ENCODE measurements around the gene ARID1B. TPM values are rescaled to one million over a fixed set of nuclear protein-coding genes. Genes with fewer than 3 reads are reported as not detected.

ARID1B gene
- total RNA-seq, 1 experiment from 2014 or later, result 91.7 TPM

DNA sequence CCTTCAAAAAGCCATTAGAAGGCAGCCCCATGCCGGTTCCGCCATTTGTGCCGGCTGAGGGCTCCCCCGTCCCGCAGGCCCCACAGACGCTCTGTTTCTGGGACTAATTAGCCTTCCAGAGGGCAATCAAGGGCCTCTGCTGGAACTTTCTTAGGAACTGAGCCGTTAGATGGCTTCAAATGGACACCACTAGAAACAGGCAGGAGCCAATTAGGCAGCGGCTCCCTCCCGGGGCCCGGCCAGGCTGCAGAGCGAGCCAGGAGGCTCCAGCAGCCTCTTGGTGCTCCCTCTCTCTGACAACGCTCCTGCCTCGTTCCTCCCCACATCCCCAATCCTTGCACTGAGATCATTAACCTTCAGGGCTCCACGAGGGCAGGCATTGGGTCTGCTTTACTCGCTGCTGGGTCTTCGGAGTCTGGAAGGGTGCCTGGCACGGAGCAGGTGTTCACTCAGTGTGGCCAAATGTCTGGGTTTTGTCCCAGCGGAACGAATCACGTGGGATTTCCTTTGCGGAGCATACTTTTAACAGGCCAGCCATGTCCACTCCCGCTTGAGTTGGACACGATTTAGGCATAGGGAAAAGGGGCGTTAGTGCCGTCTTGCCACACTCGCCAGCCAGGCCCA, 447.9 kb downstream of the ARID1B start:
- no TSS peak for BruUV-seq (replicated peaks)
- intact Hi-C loops (cut with micrococcal nuclease; ENCODE audit: unreplicated experiment), result loop anchor here (5.0 kb wide), 1 partner anchor 47 kb away; no protein-coding TSS in a partner anchor
- no peak for DNase-seq (ENCODE audit: low read depth, low spot score)
- H3K4me1 ChIP-seq (ENCODE audit: control insufficient read depth, insufficient read depth, low read length), result peaks cover 3% of the 10 kb centered on the region; the same call in 1 of the 2 replicates
- no peaks in the 10 kb centered on the region for H3K36me3 ChIP-seq (ENCODE audit: control insufficient read depth, insufficient read depth, low read length)
- POLR2A ChIA-PET, result no interaction called here
- H3K9me3 ChIP-seq (ENCODE audit: control insufficient read depth, insufficient read depth, low read depth, low read length), result no peaks in the 10 kb centered on the region
- no peak overlapping the region for H3K27ac ChIP-seq (ENCODE audit: low read length)
- in situ Hi-C loops (cut with HindIII; ENCODE audit: low pct_unique_long_range_greater_than_20kb, low sequenced_read_pairs), result no loop called here
- no peak for ATAC-seq
- no peaks in the 10 kb centered on the region for H3K27me3 ChIP-seq (ENCODE audit: control insufficient read depth, insufficient read depth, low read length)
- TF ChIP-seq SIN3A (IDR thresholded peaks at IDR 0.05; ENCODE audit: borderline replicate concordance, insufficient read depth, low read depth, low read length) (no peak), TCF7L2 (IDR thresholded peaks at IDR 0.05; ENCODE audit: low read depth, low read length) (no peak), POLR2AphosphoS5 (IDR thresholded peaks at IDR 0.05; ENCODE audit: low read depth, low read length) (no peak), REST (IDR thresholded peaks at IDR 0.05; ENCODE audit: insufficient read depth in 1 of 2, low read depth in 2 of 2, low read length in 1 of 2) (no peak)
- TF ChIP-seq, protein P1, sequence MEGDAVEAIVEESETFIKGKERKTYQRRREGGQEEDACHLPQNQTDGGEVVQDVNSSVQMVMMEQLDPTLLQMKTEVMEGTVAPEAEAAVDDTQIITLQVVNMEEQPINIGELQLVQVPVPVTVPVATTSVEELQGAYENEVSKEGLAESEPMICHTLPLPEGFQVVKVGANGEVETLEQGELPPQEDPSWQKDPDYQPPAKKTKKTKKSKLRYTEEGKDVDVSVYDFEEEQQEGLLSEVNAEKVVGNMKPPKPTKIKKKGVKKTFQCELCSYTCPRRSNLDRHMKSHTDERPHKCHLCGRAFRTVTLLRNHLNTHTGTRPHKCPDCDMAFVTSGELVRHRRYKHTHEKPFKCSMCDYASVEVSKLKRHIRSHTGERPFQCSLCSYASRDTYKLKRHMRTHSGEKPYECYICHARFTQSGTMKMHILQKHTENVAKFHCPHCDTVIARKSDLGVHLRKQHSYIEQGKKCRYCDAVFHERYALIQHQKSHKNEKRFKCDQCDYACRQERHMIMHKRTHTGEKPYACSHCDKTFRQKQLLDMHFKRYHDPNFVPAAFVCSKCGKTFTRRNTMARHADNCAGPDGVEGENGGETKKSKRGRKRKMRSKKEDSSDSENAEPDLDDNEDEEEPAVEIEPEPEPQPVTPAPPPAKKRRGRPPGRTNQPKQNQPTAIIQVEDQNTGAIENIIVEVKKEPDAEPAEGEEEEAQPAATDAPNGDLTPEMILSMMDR (IDR thresholded peaks at IDR 0.05), result no peak
- CTCF ChIA-PET, result no interaction called here
- H3K4me3 ChIP-seq (ENCODE audit: low read depth in 2 of 2, low read length in 2 of 2), result no peak overlapping the region

DNA sequence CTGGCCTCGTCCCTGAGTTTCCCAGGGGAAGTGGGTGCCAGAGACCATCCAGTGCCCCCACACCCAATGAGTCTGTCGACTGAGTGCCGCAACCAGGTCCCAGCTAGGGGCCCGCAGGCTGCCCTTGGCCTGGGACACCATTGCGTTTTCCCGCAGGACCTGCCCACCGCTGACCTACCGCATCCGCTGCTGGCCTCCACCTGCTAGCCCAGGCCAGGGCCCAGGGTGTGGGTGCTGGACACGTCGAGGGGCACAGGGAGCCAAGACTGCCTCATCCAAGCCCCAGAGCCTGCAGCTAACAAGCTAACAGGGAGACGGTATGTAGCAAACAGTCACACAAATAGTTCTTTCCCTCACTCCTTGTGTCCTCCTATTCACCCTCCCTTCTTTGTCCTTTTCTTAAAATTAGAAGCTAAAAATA, 448.4 kb downstream of the ARID1B start:
- no peaks in the 10 kb centered on the region for H3K36me3 ChIP-seq (ENCODE audit: control insufficient read depth, insufficient read depth, low read length)
- no peak for DNase-seq (ENCODE audit: low read depth, low spot score)
- no peak overlapping the region for H3K27ac ChIP-seq (ENCODE audit: low read length)
- POLR2A ChIA-PET, result no interaction called here
- no peaks in the 10 kb centered on the region for H3K9me3 ChIP-seq (ENCODE audit: control insufficient read depth, insufficient read depth, low read depth, low read length)
- peaks cover 3% of the 10 kb centered on the region; the same call in 1 of the 2 replicates for H3K4me1 ChIP-seq (ENCODE audit: control insufficient read depth, insufficient read depth, low read length)
- in situ Hi-C loops (cut with HindIII; ENCODE audit: low pct_unique_long_range_greater_than_20kb, low sequenced_read_pairs), result no loop called here
- ATAC-seq, result no peak
- no TSS peak for BruUV-seq (replicated peaks)
- CTCF ChIA-PET, result interaction anchor here (0.5 kb wide), 1 partner anchor 677 kb away, joined by 3 read pairs; no protein-coding TSS in a partner anchor
- H3K27me3 ChIP-seq (ENCODE audit: control insufficient read depth, insufficient read depth, low read length), result no peaks in the 10 kb centered on the region
- H3K4me3 ChIP-seq (ENCODE audit: low read depth in 2 of 2, low read length in 2 of 2), result no peak overlapping the region
- TF ChIP-seq SIN3A (IDR thresholded peaks at IDR 0.05; ENCODE audit: borderline replicate concordance, insufficient read depth, low read depth, low read length) (no peak), POLR2AphosphoS5 (IDR thresholded peaks at IDR 0.05; ENCODE audit: low read depth, low read length) (no peak), TCF7L2 (IDR thresholded peaks at IDR 0.05; ENCODE audit: low read depth, low read length) (no peak), REST (IDR thresholded peaks at IDR 0.05; ENCODE audit: insufficient read depth in 1 of 2, low read depth in 2 of 2, low read length in 1 of 2) (no peak)
- TF ChIP-seq, protein P1 (IDR thresholded peaks at IDR 0.05), result no peak
- intact Hi-C loops (cut with micrococcal nuclease; ENCODE audit: unreplicated experiment), result loop anchor here (5.0 kb wide), 1 partner anchor 47 kb away; no protein-coding TSS in a partner anchor
